Measurements from ENCODE around the gene SCRN3. TPM values are rescaled to one million over a fixed set of nuclear protein-coding genes. Genes with fewer than 3 reads are reported as not detected.

Gene SCRN3
- total RNA-seq, 1 donor from 2014 or later: 18.0 TPM

GRCh38 chr2:174454566-174454965 is 59.0 kb downstream of the SCRN3 start:
- H3K9me3 Mint-ChIP-seq (ENCODE audit: low read depth): no peaks in the 10 kb centered on the region
- no peak for TF ChIP-seq CTCF (IDR thresholded peaks at IDR 0.05; ENCODE audit: unreplicated experiment)
- H3K36me3 Mint-ChIP-seq (ENCODE audit: insufficient read depth): no peaks in the 10 kb centered on the region
- H3K27ac Mint-ChIP-seq: no peak overlapping the region
- no peaks in the 10 kb centered on the region for H3K4me1 Mint-ChIP-seq (ENCODE audit: low read depth)
- H3K4me3 Mint-ChIP-seq (ENCODE audit: low read depth): no peak overlapping the region
- DNase-seq (ENCODE audit: low spot score, unreplicated experiment): no peak
- no peaks in the 10 kb centered on the region for H3K27me3 Mint-ChIP-seq

DNA sequence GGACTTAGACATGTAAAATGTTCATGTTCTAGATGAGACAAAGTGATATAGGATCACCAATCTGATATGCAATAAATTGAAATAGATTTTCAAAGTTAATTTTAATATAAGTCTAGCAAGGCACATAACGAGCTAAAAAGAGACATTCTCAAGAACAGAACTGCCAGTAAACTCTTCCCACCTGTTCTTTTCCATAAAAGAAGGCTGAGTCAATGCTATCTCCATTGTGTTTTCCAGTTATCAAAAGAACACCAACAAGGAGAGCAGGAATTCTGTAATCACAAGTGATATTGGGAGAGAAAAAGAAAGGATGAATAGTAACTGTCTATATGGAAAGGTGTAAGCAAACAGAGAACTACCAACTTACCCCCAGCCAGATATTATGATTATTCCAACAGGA is 65.7 kb downstream of the SCRN3 start:
- no peak for DNase-seq (ENCODE audit: low spot score, unreplicated experiment)
- H3K36me3 Mint-ChIP-seq (ENCODE audit: insufficient read depth): no peaks in the 10 kb centered on the region
- no peak overlapping the region for H3K27ac Mint-ChIP-seq
- TF ChIP-seq CTCF (IDR thresholded peaks at IDR 0.05; ENCODE audit: unreplicated experiment): no peak
- no peak overlapping the region for H3K4me3 Mint-ChIP-seq (ENCODE audit: low read depth)
- no peaks in the 10 kb centered on the region for H3K4me1 Mint-ChIP-seq (ENCODE audit: low read depth)
- no peaks in the 10 kb centered on the region for H3K9me3 Mint-ChIP-seq (ENCODE audit: low read depth)
- H3K27me3 Mint-ChIP-seq: peaks cover 3% of the 10 kb centered on the region

DNA sequence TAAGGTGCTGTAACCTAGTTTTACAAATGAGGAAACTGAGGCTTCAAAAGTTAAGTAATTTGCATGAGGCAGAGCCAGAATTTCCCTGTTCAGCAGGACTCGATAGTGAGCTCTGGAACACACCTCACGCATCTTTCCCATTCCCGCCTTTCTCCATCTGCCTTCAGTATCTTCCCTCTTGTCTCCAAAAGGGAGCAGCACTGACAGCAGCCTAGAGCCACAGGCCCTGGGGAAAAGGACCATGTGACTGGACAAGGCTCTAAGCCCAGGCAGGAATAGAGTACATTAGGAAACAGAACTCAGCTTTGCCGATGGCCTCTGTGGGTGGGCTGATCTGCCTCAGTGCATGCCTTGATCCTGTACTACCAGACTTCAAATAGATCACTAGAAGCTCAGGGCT is 69.8 kb downstream of the SCRN3 start:
- no peak for DNase-seq (ENCODE audit: low spot score, unreplicated experiment)
- H3K27me3 Mint-ChIP-seq: peaks cover 3% of the 10 kb centered on the region

DNA sequence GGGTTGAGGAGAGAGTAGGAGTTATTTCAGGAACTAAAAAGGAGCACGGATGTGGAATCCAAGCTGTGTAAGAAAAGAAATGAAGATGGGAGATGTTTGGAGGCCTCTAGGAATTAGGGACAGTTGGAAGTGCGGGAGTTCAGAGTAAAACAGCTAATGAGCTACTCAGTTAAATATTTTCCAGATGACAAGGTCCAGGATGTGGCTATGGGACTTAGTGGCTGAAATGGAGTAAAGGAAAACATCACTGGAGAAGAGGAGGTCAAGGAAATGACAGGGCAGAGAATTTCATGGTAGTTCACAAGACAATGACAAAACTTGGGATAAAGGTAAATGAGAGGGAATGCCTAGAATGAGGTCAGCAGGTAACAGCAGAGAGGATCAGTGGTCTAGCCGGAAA is 78.3 kb downstream of the SCRN3 start:
- DNase-seq (ENCODE audit: low spot score, unreplicated experiment): no peak
- no peak for TF ChIP-seq CTCF (IDR thresholded peaks at IDR 0.05; ENCODE audit: unreplicated experiment)
- H3K4me3 Mint-ChIP-seq (ENCODE audit: low read depth): no peak overlapping the region
- H3K36me3 Mint-ChIP-seq (ENCODE audit: insufficient read depth): no peaks in the 10 kb centered on the region
- no peaks in the 10 kb centered on the region for H3K9me3 Mint-ChIP-seq (ENCODE audit: low read depth)
- no peaks in the 10 kb centered on the region for H3K4me1 Mint-ChIP-seq (ENCODE audit: low read depth)
- H3K27me3 Mint-ChIP-seq: no peaks in the 10 kb centered on the region
- no peak overlapping the region for H3K27ac Mint-ChIP-seq

More for the DNA sequence above, 69.8 kb downstream of the SCRN3 start:
- Mint-ChIP-seq H3K36me3 (ENCODE audit: insufficient read depth) (no peaks in the 10 kb centered on the region), H3K4me3 (ENCODE audit: low read depth) (no peak overlapping the region), H3K4me1 (ENCODE audit: low read depth) (no peaks in the 10 kb centered on the region), H3K27ac (no peak overlapping the region), H3K9me3 (ENCODE audit: low read depth) (no peaks in the 10 kb centered on the region)
- no peak for TF ChIP-seq CTCF (IDR thresholded peaks at IDR 0.05; ENCODE audit: unreplicated experiment)

GRCh38 chr2:174477759-174478158 is 82.2 kb downstream of the SCRN3 start:
- Mint-ChIP-seq H3K4me3 (ENCODE audit: low read depth) (no peak overlapping the region), H3K36me3 (ENCODE audit: insufficient read depth) (no peaks in the 10 kb centered on the region), H3K9me3 (ENCODE audit: low read depth) (no peaks in the 10 kb centered on the region), H3K4me1 (ENCODE audit: low read depth) (no peaks in the 10 kb centered on the region), H3K27ac (no peak overlapping the region), H3K27me3 (no peaks in the 10 kb centered on the region)
- no peak for TF ChIP-seq CTCF (IDR thresholded peaks at IDR 0.05; ENCODE audit: unreplicated experiment)
- DNase-seq (ENCODE audit: low spot score, unreplicated experiment): no peak

Other genes starting within 250 kb of the SCRN3 start
- 118 and 126 TPM in 2 replicates for gene OLA1, start 147.2 kb upstream of the SCRN3 start, total RNA-seq
- 0.11 TPM in 1 of 2 replicates, not detected in the other for gene SP9, start 60.8 kb upstream of the SCRN3 start, total RNA-seq
- gene GPR155, start 91.3 kb downstream of the SCRN3 start, total RNA-seq: 0.74 and 1.4 TPM in 2 replicates
- gene WIPF1, start 202.1 kb downstream of the SCRN3 start, total RNA-seq: 12.9 and 17.3 TPM in 2 replicates